Measurements from ENCODE around the gene PSME2.

PSME2 gene

DNA sequence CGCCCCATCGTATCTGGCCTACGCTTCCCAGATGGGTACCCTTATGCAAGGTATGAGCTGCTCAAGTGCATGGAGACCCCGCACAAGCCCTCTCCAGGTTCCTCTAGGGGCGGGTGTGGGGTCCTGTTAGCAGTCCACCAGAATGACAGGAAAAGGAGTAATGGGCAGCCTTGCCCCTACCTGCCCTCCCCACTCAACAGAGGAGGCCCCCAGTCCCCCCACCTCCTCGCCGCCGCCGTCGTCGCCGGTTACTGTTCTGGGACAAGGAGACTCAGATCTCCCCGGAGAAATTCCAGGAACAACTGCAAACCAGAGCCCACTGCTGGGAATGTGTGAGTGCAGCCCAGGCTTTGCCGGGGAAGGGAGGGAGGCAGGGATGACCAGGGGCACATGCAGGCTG is 31.5 kb upstream of the PSME2 start:
- H3K27ac ChIP-seq = no peak overlapping the region
- TF ChIP-seq, protein P1, sequence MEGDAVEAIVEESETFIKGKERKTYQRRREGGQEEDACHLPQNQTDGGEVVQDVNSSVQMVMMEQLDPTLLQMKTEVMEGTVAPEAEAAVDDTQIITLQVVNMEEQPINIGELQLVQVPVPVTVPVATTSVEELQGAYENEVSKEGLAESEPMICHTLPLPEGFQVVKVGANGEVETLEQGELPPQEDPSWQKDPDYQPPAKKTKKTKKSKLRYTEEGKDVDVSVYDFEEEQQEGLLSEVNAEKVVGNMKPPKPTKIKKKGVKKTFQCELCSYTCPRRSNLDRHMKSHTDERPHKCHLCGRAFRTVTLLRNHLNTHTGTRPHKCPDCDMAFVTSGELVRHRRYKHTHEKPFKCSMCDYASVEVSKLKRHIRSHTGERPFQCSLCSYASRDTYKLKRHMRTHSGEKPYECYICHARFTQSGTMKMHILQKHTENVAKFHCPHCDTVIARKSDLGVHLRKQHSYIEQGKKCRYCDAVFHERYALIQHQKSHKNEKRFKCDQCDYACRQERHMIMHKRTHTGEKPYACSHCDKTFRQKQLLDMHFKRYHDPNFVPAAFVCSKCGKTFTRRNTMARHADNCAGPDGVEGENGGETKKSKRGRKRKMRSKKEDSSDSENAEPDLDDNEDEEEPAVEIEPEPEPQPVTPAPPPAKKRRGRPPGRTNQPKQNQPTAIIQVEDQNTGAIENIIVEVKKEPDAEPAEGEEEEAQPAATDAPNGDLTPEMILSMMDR (conservative IDR thresholded peaks at IDR 0.05) = no peak

DNA sequence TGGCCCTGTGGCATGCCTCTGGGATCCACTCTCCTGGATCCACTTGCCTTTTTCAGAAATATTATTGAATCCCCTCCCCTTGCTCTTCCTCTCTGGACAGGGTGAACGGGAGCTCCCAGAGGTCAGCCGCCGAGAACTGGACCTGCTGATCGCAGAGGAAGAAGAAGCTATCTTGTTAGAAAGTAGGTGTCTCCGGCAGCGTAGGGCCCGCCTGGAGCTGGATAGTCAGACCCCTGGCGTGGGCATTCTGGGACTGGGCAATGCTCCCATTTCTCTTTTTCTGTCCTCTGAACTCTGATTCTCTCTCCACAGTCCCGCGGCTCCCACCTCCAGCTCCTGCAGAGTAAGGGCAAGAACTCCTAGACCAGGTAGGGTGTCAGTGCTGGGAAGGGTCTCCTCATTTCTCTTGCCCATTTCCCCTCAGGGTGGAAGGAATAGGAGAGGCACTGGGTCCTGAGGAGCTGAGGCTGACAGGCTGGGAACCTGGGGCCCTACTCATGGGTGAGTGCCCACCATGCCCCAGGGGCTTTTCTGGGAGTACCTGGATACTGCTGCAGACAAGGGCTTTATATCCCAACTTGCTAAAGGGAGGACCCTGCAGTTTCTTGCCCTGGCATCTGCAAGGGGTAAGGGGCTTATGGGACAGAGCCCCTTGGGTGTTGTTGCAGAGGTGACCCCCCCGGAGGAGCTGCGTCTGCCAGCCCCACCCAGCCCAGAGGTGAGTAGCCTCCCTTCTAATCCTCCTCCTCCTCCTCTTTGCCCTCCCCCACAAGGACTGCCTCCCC is 30.8 kb upstream of the PSME2 start:
- TF ChIP-seq, protein P1 (conservative IDR thresholded peaks at IDR 0.05) = no peak
- H3K27ac ChIP-seq = no peak overlapping the region

- TF ChIP-seq, protein P1 (conservative IDR thresholded peaks at IDR 0.05) = no peak
- no peak overlapping the region for H3K27ac ChIP-seq
Observed at GRCh38 chr14:24176599-24176998, 30.2 kb upstream of the PSME2 start.

- no peak overlapping the region for H3K27ac ChIP-seq
- TF ChIP-seq, protein P1 (conservative IDR thresholded peaks at IDR 0.05) = no peak
Observed at GRCh38 chr14:24172871-24173281, 26.5 kb upstream of the PSME2 start.

GRCh38 chr14:24172261-24172860 is 26.0 kb upstream of the PSME2 start:
- no peak overlapping the region for H3K27ac ChIP-seq
- TF ChIP-seq, protein P1 (conservative IDR thresholded peaks at IDR 0.05) = no peak

- H3K27ac ChIP-seq = no peak within 1 kb of the TSS
- TF ChIP-seq, protein P1 (conservative IDR thresholded peaks at IDR 0.05) = no peak
Observed at GRCh38 chr14:24171422-24172260, 25.2 kb upstream of the PSME2 start, which contains the start of gene REC8. Gene REC8 (plus strand): TSS chr14:24172080. CDS start chr14:24172553, 473 bp downstream.
